ENCODE results near the gene DAGLB. TPM values are rescaled to one million over a fixed set of nuclear protein-coding genes. Genes with fewer than 3 reads are reported as not detected.

Gene DAGLB
- total and polyA plus RNA-seq, 2 of the 4 experiments (the other 2 are of a cell fraction) = 23.4 to 33.5 TPM

DNA sequence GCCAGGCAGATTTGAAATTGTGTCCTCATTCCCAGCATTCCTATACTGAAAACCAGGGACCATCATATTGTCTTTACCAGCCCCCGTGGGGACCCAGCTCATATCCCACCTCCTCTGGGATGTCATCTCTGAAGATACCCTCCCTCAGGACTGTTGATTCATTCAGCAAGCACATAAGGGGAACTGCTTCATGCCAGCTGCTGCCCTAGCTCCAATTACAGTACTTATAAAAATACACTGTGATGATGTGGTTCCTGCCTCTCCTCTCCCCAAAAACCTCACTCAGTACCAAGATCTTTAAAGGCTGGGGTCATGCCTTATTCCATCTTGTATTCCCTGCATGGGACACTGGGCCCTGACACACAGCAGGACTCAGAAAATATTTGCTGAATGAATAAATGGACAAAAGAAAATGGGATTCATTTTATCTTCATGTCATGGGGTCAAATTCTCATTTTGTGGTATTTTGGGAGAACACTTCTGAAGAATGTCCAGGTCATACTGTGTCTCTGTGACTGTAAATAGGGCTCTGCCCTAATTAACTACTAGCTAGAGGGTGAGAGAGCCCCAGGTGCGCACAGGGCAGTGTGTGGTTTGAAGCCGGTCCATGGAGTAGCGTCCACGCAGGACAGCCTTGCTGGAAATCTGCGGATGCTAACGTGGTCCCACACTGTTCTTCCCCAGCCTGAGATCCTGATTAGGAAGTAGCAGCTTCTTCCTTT lies 29.0 kb upstream of the DAGLB start:
- Histone ChIP-seq H4K20me1 (ENCODE audit: insufficient read depth, low read length) (peaks cover 100% of the 10 kb centered on the region), H3K9me1 (ENCODE audit: insufficient read depth, low read length) (peaks cover 19% of the 10 kb centered on the region; the same call in 1 of the 2 replicates), H2AK5ac (ENCODE audit: low read depth, low read length) (no peak overlapping the region), H3K18ac (ENCODE audit: low read depth, low read length) (no peak overlapping the region), H3K4me1 (ENCODE audit: control insufficient read depth, insufficient read depth, low read length) (peaks cover 16% of the 10 kb centered on the region), H3K9ac (ENCODE audit: low read depth, low read length) (no peak overlapping the region), H3K56ac (ENCODE audit: extremely low read depth, insufficient read depth, low read length) (no peak overlapping the region), H2BK5ac (ENCODE audit: low read depth, low read length, poor library complexity, severe bottlenecking) (no peak overlapping the region), H2AFZ (replicated peaks; ENCODE audit: low read length, poor library complexity) (no peak overlapping the region), H3K27me3 (ENCODE audit: control insufficient read depth, insufficient read depth, low read length) (no peaks in the 10 kb centered on the region), H3K4ac (ENCODE audit: low read depth, low read length) (no peak overlapping the region), H4K8ac (ENCODE audit: low read depth in 2 of 2, low read length in 2 of 2) (no peak overlapping the region), H2AK9ac (replicated peaks; ENCODE audit: low read depth, low read length, poor library complexity) (no peak overlapping the region), H3K79me1 (ENCODE audit: low read depth in 1 of 2, low read length in 2 of 2) (peaks cover 11 to 61% of the 10 kb centered on the region in 2 experiments), H4K5ac (ENCODE audit: low read depth, low read length) (no peak overlapping the region), H3K23ac (ENCODE audit: low read depth, low read length) (no peak overlapping the region), H3K27ac (ENCODE audit: insufficient read depth, low read length) (no peak overlapping the region), H3K4me2 (ENCODE audit: low read depth, low read length) (peak overlapping the region; percentile 52; the same call in 1 of the 2 replicates), H2BK15ac (ENCODE audit: low read depth, low read length) (no peak overlapping the region), H3K9me3 (ENCODE audit: control insufficient read depth, insufficient read depth, low read length) (no peaks in the 10 kb centered on the region), H3K36me3 (ENCODE audit: control insufficient read depth, insufficient read depth, low read length) (peaks cover 43% of the 10 kb centered on the region), H2BK120ac (ENCODE audit: low read depth, low read length) (no peak overlapping the region), H2BK20ac (ENCODE audit: low read depth, low read length) (no peak overlapping the region), H4K91ac (ENCODE audit: insufficient read depth, low read depth, low read length) (no peak overlapping the region), H3K4me3 (ENCODE audit: insufficient read depth, low read depth, low read length) (no peak overlapping the region), H3K14ac (replicated peaks; ENCODE audit: low read depth, low read length) (no peak overlapping the region)
- ChIA-PET POLR2A (ENCODE audit: unreplicated experiment) (interaction anchor here (0.6 kb wide), 1 partner anchor 95 kb away, joined by 4 read pairs; no protein-coding TSS in a partner anchor), CTCF (no interaction called here)
- 100% methylated on average over 1 of the region's 7 CpGs; no CpG with 5 or more reads in 1 of the 2 experiments for WGBS, 2 experiments (ENCODE audit: extremely low coverage in 2 of 2, insufficient read length in 1 of 2)
- no peak for TF ChIP-seq CHD1 (IDR thresholded peaks at IDR 0.05; ENCODE audit: low read depth, low read length)
- intact Hi-C loops (cut with micrococcal nuclease) = no loop called here
- dilution Hi-C loops (cut with HindIII; ENCODE audit: low sequenced_read_pairs, unreplicated experiment) = no loop called here
- ATAC-seq (ENCODE audit: low read depth) = peak; percentile 18
- in situ Hi-C loops (cut with MboI; ENCODE audit: low sequenced_read_pairs) = no loop called here
- no peak for DNase-seq
- BruUV-seq (replicated peaks) = no TSS peak

Measured in IMR-90 (cell line).